ENCODE data around the gene CACFD1. TPM values are rescaled to one million over a fixed set of nuclear protein-coding genes. Genes with fewer than 3 reads are reported as not detected.

The CACFD1 gene
- total and polyA plus RNA-seq, 2 of the 13 experiments (the other 11 are each of a cell fraction or from before 2014, with no cell fraction given) = 13.8 to 14.6 TPM

DNA sequence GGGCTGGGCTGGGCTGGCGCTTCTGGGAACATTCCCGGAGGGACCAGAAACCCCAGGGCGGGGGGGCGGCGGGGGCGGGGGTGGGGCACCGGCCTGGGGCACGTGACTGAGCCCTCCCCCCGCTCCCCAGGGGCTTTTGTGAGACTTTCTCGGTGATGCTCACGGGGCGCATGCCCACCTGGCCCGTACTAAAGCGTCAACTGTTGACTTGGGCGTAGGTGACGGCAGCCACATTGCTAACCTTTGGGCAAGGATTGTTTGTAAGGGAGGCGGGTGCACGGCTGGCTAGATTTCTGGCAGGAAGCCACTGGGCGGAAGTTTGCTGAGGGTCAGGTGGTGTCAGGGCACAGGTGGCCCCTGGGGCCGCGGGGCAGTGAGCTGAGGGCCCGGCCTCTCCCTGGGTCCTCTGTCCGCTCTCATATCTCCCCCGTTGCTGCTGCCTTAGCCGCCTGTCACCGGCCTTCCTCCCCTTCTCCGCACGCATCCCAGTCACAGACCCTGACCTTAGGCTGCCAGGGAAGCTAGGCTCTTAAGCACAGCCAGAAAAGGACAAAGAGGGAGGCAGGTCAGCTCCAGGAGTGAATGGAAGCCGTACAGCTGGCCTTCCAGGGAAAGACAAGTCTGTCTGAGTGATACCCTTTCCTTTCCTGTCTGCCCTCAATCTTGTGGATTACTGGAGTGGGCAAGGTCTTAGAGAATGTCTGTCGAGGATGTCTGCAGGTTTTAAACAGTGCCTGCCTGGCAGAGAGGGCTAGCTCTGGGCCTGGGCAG lies 812 bp downstream of the CACFD1 start (continued):
- TF ChIP-seq, protein P1, sequence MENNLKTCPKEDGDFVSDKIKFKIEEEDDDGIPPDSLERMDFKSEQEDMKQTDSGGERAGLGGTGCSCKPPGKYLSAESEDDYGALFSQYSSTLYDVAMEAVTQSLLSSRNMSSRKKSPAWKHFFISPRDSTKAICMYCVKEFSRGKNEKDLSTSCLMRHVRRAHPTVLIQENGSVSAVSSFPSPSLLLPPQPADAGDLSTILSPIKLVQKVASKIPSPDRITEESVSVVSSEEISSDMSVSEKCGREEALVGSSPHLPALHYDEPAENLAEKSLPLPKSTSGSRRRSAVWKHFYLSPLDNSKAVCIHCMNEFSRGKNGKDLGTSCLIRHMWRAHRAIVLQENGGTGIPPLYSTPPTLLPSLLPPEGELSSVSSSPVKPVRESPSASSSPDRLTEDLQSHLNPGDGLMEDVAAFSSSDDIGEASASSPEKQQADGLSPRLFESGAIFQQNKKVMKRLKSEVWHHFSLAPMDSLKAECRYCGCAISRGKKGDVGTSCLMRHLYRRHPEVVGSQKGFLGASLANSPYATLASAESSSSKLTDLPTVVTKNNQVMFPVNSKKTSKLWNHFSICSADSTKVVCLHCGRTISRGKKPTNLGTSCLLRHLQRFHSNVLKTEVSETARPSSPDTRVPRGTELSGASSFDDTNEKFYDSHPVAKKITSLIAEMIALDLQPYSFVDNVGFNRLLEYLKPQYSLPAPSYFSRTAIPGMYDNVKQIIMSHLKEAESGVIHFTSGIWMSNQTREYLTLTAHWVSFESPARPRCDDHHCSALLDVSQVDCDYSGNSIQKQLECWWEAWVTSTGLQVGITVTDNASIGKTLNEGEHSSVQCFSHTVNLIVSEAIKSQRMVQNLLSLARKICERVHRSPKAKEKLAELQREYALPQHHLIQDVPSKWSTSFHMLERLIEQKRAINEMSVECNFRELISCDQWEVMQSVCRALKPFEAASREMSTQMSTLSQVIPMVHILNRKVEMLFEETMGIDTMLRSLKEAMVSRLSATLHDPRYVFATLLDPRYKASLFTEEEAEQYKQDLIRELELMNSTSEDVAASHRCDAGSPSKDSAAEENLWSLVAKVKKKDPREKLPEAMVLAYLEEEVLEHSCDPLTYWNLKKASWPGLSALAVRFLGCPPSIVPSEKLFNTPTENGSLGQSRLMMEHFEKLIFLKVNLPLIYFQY (CRISPR knock-in tag; IDR thresholded peaks at IDR 0.05; ENCODE audit: borderline replicate concordance) = no peak
- TF ChIP-seq KDM6A (CRISPR knock-in tag; IDR thresholded peaks at IDR 0.05; ENCODE audit: low read depth) = 0 out of 2 replicates have a peak, but pooled peaks have one; percentile 45
- TF ChIP-seq HNRNPUL1 (IDR thresholded peaks at IDR 0.05; ENCODE audit: low read depth, low read length) = no peak
- TF ChIP-seq ZMYM3 (CRISPR knock-in tag; IDR thresholded peaks at IDR 0.05) = peak; percentile 9; the same call in 1 of the 2 replicates
- no peak for TF ChIP-seq HHEX (CRISPR knock-in tag; IDR thresholded peaks at IDR 0.05)
- TF ChIP-seq ZNF607 (CRISPR knock-in tag; IDR thresholded peaks at IDR 0.05; ENCODE audit: borderline replicate concordance) = 0 out of 2 replicates have a peak, but pooled peaks have one; percentile 38
- TF ChIP-seq, protein P2, sequence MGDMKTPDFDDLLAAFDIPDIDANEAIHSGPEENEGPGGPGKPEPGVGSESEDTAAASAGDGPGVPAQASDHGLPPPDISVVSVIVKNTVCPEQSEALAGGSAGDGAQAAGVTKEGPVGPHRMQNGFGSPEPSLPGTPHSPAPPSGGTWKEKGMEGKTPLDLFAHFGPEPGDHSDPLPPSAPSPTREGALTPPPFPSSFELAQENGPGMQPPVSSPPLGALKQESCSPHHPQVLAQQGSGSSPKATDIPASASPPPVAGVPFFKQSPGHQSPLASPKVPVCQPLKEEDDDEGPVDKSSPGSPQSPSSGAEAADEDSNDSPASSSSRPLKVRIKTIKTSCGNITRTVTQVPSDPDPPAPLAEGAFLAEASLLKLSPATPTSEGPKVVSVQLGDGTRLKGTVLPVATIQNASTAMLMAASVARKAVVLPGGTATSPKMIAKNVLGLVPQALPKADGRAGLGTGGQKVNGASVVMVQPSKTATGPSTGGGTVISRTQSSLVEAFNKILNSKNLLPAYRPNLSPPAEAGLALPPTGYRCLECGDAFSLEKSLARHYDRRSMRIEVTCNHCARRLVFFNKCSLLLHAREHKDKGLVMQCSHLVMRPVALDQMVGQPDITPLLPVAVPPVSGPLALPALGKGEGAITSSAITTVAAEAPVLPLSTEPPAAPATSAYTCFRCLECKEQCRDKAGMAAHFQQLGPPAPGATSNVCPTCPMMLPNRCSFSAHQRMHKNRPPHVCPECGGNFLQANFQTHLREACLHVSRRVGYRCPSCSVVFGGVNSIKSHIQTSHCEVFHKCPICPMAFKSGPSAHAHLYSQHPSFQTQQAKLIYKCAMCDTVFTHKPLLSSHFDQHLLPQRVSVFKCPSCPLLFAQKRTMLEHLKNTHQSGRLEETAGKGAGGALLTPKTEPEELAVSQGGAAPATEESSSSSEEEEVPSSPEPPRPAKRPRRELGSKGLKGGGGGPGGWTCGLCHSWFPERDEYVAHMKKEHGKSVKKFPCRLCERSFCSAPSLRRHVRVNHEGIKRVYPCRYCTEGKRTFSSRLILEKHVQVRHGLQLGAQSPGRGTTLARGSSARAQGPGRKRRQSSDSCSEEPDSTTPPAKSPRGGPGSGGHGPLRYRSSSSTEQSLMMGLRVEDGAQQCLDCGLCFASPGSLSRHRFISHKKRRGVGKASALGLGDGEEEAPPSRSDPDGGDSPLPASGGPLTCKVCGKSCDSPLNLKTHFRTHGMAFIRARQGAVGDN (CRISPR knock-in tag; IDR thresholded peaks at IDR 0.05) = peak; percentile 89
- TF ChIP-seq ZNF703 (CRISPR knock-in tag; IDR thresholded peaks at IDR 0.05; ENCODE audit: borderline replicate concordance) = no peak
- no peak for TF ChIP-seq NFIB (CRISPR knock-in tag; IDR thresholded peaks at IDR 0.05; ENCODE audit: borderline replicate concordance)
- no peak for TF ChIP-seq ZNF136 (CRISPR knock-in tag; IDR thresholded peaks at IDR 0.05; ENCODE audit: low read depth)
- TF ChIP-seq, protein P3, sequence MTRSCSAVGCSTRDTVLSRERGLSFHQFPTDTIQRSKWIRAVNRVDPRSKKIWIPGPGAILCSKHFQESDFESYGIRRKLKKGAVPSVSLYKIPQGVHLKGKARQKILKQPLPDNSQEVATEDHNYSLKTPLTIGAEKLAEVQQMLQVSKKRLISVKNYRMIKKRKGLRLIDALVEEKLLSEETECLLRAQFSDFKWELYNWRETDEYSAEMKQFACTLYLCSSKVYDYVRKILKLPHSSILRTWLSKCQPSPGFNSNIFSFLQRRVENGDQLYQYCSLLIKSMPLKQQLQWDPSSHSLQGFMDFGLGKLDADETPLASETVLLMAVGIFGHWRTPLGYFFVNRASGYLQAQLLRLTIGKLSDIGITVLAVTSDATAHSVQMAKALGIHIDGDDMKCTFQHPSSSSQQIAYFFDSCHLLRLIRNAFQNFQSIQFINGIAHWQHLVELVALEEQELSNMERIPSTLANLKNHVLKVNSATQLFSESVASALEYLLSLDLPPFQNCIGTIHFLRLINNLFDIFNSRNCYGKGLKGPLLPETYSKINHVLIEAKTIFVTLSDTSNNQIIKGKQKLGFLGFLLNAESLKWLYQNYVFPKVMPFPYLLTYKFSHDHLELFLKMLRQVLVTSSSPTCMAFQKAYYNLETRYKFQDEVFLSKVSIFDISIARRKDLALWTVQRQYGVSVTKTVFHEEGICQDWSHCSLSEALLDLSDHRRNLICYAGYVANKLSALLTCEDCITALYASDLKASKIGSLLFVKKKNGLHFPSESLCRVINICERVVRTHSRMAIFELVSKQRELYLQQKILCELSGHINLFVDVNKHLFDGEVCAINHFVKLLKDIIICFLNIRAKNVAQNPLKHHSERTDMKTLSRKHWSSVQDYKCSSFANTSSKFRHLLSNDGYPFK (CRISPR knock-in tag; IDR thresholded peaks at IDR 0.05; ENCODE audit: borderline replicate concordance) = peak; percentile 47; the same call in 1 of the 2 replicates
- no peak for TF ChIP-seq ZNF569 (CRISPR knock-in tag; IDR thresholded peaks at IDR 0.05; ENCODE audit: borderline replicate concordance)
- TF ChIP-seq SRSF4 (IDR thresholded peaks at IDR 0.05; ENCODE audit: low read depth, low read length, poor library complexity, severe bottlenecking) = no peak
- peak; percentile 22; the same call in 1 of the 2 replicates for TF ChIP-seq ZNF430 (CRISPR knock-in tag; IDR thresholded peaks at IDR 0.05)

All from HepG2 (cell line).